MM.1S (cell line): ENCODE data around the gene LDLRAD3.

Source experiments
- CTCF ChIP-seq: fragments of 300-600 bp; sonication (generic); IDR thresholded peaks from 2 replicates; pipeline ENCODE4 v1.5.1; 2016; ENCODE audit warnings: antibody characterized with exemption, low read length, mixed read lengths
- EZH2 ChIP-seq: fragments of 300-600 bp; sonication (generic); optimal IDR thresholded peaks from 2 replicates; pipeline ENCODE3; 2017; ENCODE audit warnings: low read depth, mild to moderate bottlenecking, antibody characterized with exemption, low read length, mixed read lengths

DNA sequence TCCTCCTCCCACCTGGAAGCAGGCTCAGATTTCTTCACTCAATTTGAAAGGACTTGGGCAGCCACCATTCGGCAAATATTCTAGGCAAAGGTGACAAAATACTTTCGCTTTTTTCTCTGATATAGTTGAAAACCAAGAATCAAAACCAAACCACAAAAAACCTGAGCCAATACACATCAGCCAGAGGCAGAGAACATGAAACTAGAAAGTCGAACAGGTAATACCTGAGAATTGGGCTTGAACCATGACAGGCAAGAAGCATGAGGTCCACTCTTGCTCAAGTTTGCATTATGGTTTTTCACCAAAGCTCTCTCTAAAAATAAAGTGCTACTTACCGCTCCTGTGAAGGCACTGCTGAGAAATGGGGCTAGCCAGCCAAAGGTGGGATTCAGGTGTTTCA lies 26.2 kb upstream of the LDLRAD3 start:
- TF ChIP-seq CTCF (no peak), EZH2 (no peak)
